GM19193 (cell line): ENCODE measurements around the gene PSKH1.

ENCODE experiments used
- POLR2A ChIP-seq: IDR thresholded peaks from 4 replicates; pipeline ENCODE4 v1.6.1; 2011; ENCODE audit not compliant: insufficient read depth, insufficient read length; ENCODE audit errors: extremely low read depth

PSKH1 gene

DNA sequence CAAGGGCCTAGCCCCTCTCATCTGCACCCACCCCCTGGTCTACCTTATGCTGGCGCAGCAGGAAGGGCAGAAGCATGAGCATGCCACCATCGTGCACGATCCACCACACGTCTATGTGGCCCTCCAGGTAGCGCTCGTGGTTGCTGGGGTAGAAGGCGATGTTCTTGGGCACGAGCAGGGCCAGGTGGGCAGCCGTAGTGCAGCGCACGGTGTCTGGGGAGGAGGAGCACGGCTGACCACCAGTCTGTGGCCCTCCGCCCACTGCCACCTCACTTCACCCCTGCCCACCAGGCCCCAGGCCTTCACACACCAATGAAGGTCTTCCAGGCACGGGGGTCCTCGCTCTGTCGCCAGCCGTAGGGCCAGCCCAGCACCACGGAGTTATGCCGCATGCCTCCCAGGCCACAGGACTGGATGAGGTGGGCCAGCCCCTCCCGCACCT, 53.1 kb downstream of the PSKH1 start:
- TF ChIP-seq POLR2A = no peak

DNA sequence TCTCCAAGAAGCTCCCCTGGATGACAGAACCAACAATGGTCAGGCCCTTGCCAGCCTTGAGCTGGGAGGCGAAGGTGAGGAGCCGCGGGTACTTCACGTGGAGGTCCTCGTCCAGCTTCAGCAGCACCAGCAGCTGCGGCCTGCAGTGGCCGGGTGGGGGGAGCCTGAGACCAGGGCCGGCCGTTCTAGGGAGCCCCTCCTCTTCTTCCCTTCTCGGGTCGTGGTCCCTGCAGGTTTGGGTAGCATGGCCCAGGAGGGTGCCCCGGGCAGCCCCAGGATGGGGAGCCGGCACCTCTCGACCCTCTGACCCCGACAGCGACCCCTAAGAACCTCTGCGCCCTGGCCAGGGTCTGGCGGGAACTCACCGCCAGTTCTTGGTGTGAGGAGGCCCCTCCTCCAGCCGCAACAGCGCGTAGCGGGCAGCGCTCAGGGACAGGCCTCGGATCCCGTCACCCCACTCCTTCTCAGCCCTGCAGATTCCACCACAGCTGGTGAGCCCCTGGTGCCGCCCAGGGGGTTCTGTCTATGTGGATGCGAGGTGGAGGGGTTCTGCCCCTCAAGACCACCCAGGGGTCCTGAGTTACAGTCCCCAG, 54.0 kb downstream of the PSKH1 start:
- TF ChIP-seq POLR2A = no peak

DNA sequence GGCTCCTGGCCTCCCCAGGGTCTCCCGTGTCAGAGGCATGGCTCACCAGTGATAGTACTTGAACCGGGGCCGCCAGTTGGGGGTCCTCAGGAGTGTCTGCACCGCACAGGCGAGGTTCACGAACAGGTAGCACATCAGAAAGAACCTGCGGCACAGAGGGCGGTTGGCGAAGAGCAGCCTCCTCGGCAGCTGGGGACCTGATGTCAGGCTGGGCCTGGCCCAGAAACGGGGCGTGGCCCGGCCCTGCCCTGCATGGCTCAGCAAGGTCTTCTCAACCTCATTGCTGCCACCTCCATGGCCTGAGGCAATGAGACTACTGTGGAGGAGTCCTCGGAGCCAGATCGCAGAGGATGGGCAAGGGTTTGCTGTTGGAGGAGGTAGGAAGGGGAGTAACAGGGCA, 55.0 kb downstream of the PSKH1 start:
- no peak for TF ChIP-seq POLR2A

DNA sequence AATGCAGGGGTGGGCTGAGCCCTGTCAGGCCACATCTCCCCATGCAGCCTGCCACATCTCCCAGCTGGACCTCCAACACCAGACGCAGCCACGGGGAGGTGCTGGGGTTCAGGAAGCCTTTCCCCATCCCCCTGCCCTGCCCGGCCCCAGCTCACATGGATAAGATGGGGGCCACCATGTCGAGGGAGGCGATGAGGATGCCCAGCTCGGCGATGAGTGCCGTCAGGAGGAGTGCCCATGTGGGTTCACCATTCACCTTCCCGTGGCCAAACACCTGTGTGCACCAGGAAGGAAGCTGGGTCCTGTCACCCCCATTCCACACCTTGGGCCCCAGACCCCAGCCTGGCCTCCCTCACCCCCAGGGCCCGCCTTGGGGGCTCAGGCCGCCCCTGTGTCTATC, 56.6 kb downstream of the PSKH1 start:
- no peak for TF ChIP-seq POLR2A

DNA sequence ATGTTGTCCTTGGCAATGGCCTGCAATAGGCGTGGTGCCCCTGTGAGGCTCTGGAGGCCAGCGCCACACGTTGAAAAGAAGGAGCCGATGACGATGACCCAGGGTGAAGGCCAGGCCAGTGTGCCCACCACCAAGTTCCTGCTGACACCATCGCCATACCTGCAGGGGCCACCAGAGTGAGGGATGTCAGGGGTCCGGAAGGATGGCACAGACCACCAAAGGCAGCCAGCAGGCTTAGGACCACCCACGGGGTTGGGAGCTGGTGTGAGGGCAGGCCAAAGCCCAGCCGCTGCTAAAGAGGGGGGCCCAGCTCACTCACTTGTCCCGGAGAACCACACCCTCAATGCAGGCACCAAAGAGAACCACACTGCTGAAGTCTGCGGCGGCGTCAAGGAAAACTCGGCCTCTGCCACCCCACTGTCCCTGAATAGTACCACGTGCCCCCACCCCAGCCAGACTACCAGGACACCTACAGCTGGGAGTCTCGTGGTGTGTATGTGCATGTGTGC, 57.3 kb downstream of the PSKH1 start:
- no peak for TF ChIP-seq POLR2A

DNA sequence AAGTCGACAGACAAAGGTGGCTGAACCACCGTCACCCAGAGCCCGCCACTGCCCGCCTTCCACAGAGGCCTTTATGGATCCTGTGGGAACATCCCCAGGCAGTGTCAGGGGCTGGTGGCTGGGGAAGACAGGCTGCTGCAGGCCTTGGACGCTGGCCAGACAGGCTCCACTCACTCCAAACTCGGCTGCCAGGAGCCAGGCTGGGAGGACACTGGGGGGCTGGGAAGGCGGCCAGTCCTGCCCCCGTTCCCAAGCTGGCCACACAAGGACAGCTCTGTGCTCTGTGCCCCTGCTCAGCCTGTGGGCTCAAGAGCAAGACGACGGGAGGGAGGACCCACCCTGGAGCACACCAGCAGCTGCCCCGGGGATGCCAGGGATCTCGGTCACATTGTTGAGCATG, 58.4 kb downstream of the PSKH1 start:
- TF ChIP-seq POLR2A = no peak

DNA sequence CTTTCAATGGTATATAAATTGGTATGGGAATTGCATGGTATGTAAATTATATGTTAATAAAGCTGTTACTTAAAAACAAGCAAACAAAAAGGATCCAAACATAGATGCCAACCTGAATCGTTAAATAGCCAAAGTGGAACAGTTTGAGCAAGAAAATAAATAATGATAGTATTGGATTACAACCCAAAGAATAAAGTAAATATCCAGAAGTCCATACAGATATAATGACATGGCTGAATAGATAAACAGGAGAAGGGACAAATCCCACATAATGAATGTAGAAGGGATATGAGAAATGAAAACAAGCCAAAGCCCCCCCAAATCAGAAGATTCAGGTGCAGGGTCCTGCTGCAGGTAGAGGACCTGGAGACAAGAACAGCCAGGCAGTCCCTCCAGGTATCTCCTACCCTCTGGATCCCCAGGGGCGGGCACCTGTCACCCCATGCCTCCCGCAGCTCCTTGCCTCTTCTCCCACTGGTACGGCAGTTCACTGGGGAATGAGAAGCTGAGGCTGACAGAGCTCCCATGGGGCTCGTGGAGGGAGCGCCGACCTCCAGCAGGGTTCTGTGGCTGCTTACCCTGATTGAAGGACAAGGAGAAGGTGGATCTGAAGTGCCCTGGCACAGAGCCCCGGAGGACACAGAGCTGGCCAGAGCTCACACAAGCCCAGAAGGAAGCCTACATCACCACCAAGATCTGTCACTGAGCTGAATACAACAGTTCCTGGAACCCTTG, 60.8 kb downstream of the PSKH1 start:
- no peak for TF ChIP-seq POLR2A

DNA sequence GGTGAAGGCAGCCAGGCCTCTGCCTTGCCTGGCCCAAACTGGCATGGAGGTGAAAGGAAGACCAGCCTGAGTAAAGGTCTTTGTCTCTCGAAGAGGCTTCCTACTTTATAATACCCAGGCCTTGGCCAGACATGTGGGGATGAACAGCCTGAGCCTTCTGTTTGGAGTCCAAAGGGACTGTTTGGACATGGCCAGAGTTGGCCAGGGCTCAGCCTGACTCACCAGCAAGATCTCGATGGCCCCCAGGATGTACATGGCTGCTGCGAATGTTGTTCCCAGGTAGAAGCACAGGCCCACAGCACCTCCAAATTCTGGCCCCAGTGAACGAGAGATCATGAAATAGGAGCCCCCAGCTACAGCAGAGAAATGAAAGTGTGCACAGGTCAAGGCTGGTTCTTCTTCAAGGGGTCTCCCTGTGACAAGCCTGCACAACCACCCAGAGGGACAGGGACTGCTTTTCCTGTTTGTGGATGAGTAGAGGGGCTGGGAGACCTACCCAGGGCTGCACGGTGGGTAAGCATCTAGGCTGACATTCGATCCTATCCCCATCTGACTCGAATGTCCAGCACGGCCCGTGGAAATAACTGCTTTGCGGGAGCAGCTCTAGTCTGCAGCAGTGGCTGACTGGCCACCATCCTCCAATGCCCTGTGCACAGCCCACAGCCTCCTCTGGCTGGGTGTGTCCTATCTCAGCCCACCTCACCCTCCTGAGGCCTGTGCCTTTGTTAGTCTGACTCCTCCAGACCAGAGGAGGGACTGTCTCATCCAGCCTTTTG, 61.6 kb downstream of the PSKH1 start:
- no peak for TF ChIP-seq POLR2A

DNA sequence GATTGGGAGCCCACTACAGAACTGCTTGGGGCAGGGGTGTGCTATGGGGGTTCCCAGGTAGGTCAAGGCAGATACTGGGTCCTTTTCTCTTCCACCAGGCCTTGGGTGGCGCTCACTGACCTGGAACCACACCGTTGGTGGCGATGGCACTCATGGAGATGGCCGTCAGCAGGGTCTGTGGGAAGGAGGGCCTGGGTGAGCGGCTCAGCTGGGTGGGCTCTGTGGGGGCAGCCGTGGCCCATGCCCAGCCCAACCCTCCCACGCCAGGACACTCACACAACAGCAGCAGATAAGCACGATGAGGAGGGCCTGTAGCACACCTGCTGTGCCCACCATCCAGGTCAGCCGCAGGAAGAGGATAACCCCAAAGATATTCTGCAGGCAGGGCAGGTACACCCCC, 64.6 kb downstream of the PSKH1 start:
- TF ChIP-seq POLR2A = no peak

DNA sequence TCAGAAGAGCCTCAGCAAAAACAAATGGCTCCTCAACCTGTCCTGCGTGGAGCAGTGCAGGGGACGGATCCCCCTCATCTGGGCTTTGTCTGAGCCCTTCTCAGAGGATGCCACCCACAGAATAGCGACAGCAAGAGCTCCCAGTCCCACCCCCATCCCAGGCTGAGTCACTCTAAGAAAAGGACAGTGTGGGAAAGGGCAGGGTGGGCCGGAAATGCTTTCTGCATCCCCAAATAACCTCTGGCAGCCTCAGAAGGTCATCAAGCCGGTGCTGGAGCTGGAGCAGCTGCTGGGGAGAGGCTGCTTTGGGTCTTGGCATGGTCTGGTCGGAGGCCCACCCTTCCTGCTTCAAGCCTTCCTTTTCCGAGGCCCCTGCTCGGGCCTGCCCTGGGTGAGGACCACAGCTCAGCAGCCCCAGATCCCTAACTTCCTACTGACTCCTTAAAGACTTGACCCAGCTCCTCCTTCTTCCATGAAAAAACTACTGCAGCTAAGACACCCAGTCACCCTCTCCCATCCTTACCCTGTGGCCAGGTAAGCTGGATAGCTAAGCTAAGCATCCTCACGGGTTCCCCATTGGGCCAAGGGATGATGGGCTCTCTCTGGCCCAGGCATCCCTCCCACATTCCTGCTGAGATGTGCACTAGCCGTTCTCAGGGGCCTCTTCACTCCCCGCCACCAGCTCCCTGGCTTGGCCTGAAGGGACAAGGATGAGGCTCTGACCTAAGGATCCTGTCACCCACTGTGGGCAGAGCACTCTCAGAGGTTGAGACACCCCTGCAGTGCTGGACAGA, 66.7 kb downstream of the PSKH1 start:
- TF ChIP-seq POLR2A = no peak

DNA sequence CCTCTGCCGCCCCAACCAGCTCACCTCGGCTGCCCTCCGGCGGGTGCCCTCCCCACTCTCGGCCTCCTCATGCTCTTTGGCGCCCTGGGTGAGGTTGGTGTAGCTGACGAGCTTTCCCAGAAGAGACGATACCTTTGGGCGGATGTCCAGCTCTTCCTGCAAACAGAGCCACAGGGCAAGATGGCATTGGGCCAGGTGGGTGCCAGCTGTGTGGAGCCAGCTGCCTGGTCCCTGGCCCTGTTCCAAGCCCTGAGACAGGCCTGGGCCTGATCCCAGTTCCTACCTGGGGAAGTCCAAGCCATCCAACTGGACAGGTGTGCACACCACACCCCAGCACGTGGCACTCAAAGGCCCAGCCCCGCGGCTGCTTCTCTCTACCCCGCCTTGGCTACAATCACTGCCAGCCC, 68.5 kb downstream of the PSKH1 start:
- TF ChIP-seq POLR2A = no peak

DNA sequence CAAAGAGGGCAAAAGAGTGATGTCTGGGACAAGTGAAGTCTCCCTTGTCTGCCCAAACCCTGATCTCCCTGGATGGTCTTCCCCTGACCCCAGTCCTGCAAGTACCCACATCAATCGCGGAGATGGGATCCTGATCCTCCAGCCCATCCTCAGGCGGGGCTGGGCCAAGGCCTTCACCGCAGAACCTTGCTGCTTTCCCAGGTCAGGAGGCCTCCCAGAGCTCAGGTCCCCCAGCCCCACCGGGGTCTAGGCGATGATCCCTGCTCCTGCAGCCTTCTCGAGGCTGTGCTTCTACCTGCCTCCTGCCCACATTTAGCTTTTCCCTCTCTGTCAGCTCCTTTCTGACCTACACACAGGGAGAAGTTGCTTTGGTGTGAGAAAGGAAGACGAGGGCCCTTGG, 69.1 kb downstream of the PSKH1 start:
- TF ChIP-seq POLR2A = no peak

DNA sequence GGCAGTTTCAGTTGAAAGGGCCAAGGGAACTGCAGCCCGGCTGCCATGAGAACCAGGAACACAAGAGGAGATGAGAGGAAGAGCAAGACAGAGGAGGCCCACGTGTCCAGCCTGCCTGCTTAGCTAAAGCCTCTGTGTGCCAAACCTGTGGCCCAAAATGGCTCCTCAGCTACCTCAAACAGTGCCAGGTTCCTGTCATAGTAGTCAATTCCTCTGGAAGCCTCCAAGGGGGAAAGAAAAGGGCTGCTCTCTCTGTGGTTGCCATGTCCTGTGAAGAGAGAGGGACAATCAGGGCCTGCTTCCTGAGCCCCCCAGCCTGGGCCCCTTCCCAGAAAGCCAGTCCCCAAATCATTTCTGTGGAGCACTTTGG, 70.2 kb downstream of the PSKH1 start:
- TF ChIP-seq POLR2A = no peak

DNA sequence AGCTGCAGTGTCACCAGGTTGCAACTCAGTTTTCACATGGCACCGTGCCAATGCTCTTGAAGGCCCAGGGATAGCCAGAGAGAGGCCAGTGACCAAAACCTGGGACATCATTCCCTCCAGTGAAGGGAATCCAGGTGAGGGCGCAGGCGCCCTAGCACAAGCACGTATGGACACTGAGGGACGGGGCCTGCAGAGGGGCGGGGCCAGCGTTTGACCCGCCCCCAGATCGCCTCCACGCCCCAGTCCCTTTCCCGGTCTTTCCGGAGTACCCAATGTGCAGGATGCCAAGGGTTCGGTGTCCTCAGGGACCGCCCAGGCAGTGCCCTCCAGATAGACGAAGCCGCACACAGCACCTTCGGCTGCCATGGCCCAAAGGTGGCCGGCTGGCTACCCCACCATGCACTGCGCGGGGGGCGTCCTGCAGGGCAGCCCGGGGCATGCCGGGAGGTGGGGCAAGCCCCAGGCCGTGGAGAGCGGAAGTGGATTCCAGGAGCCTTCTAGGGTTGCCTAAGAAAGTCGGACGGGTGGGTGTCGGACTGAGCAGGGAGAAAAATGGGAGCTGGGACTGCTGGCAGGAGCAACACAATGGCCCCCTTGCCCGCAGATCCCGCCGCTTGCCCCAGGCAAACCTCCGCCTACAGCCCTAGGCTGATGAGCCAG, 70.7 kb downstream of the PSKH1 start:
- no peak for TF ChIP-seq POLR2A
